Omental fat pad (tissue), 4 donors: Measurements from ENCODE around the gene ASB7. TPM values are rescaled to one million over a fixed set of nuclear protein-coding genes. Genes with fewer than 3 reads are reported as not detected.

Source experiments
- ATAC-seq: fragments of 150-250 bp; one replicate; pipeline ENCODE4 v1.9.1; 2016; ENCODE audit warnings: mild to moderate bottlenecking, moderate library complexity; ENCODE audit not compliant: low FRiP score
- DNase-seq: peaks from one replicate; pipeline ENCODE4 v3.0.0-alpha.2; 2019; ENCODE audit warnings: low spot score
- total RNA-seq, 4 donors: library from RNA; depleted of rRNA; stranded (reverse); fragments of >200 nt; gene quantifications; one replicate each; pipeline ENCODE4 v1.1.0, GENCODE V29; 2016
- TF ChIP-seq, protein P1 (sequence below), 3 donors: fragments of 450-650 bp; IDR thresholded peaks; one replicate each; pipeline ENCODE4 v1.5.1; 2016 to 2017; ENCODE audit warnings: antibody characterized with exemption in 3 of 3, mild to moderate bottlenecking in 3 of 3, moderate library complexity in 2 of 3

The ASB7 gene
- total RNA-seq, 4 donors from 2014 or later, result 9.8 to 13.6 (median 11.1) TPM

- DNase-seq (no peak), ATAC-seq (no peak)
- TF ChIP-seq, protein P1, sequence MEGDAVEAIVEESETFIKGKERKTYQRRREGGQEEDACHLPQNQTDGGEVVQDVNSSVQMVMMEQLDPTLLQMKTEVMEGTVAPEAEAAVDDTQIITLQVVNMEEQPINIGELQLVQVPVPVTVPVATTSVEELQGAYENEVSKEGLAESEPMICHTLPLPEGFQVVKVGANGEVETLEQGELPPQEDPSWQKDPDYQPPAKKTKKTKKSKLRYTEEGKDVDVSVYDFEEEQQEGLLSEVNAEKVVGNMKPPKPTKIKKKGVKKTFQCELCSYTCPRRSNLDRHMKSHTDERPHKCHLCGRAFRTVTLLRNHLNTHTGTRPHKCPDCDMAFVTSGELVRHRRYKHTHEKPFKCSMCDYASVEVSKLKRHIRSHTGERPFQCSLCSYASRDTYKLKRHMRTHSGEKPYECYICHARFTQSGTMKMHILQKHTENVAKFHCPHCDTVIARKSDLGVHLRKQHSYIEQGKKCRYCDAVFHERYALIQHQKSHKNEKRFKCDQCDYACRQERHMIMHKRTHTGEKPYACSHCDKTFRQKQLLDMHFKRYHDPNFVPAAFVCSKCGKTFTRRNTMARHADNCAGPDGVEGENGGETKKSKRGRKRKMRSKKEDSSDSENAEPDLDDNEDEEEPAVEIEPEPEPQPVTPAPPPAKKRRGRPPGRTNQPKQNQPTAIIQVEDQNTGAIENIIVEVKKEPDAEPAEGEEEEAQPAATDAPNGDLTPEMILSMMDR (IDR thresholded peaks at IDR 0.05), result no peak
Measured at GRCh38 chr15:100690795-100691158, 88.4 kb downstream of the ASB7 start.

DNA sequence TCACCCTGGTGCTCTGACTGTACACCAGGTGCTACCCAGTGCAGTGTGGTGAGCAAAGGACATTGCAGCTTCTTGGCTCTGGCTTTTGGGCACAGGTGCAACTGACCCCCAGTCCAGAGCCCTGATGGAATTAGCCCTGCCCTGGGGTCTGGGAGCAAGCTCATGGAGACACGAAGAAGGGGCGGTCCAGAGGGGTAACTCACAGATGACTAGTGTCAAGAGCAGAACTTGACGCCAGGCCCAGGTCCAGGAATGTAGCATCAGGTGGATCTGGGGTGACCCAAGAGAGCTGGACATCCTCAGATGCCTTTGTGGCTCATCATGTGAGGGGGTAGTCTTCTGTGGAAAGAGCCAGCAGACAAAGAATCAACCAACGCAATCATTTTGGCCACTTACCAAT is 88.9 kb downstream of the ASB7 start:
- DNase-seq (no peak), ATAC-seq (no peak)
- TF ChIP-seq, protein P1 (IDR thresholded peaks at IDR 0.05), result no peak

GRCh38 chr15:100692246-100692645 is 89.9 kb downstream of the ASB7 start:
- no peak for ATAC-seq
- TF ChIP-seq, protein P1 (IDR thresholded peaks at IDR 0.05), result no peak
- no peak for DNase-seq

GRCh38 chr15:100692671-100693070 is 90.3 kb downstream of the ASB7 start:
- DNase-seq, result no peak
- TF ChIP-seq, protein P1 (IDR thresholded peaks at IDR 0.05), result no peak
- ATAC-seq, result no peak

DNA sequence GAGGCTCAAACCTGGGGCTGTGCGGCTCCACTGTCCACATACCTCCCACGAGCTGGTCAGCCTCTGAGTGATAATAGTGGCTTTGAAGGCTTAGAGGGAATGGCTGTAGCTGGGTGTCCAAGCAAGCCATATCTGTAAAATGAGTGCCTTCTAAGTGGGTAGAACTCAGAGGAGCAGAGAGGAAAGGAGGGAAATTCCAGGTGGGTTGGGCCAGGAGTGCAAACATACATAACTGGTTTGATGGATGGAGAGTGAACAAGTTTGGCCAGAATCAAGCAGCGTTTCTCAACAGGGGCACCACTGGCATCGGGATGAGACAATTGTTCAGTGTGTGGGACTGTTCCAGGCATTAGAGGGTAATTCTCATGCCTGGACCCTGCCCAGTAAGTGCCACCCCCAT is 91.1 kb downstream of the ASB7 start:
- peak; percentile 56 for ATAC-seq
- TF ChIP-seq, protein P1 (IDR thresholded peaks at IDR 0.05), result no peak
- no peak for DNase-seq

DNA sequence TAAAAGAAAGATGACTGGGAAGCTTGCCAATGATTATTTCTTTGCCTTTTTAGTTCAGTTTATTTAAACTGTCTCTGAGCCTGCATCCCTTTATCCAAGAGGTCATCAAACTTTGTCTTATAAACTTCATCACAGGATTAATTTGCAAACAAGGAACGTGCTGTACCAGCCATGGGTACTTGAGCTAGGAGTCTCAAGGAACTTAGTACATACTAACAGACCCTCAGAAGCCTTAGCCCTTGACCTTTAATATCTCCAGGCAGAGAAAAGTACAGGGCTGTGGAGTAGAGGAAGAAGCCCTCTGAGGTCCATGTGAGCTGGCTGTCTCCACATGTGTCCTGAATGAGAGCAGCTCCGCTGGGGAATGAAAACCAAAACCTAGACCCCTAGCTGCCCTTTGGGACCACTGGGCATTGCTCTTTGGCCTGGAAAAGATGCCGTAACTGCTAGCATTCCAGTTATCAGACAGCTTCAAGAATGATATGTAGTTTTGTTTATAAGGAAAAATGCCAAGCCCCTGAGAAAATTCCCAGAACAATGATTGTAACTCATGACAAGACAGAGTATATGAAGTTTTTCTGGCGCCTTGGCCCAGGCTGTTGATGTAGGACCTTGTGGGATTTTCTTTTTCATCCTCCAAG is 92.1 kb downstream of the ASB7 start:
- DNase-seq, result no peak
- ATAC-seq, result peak; percentile 76
- TF ChIP-seq, protein P1 (IDR thresholded peaks at IDR 0.05), result no peak

DNA sequence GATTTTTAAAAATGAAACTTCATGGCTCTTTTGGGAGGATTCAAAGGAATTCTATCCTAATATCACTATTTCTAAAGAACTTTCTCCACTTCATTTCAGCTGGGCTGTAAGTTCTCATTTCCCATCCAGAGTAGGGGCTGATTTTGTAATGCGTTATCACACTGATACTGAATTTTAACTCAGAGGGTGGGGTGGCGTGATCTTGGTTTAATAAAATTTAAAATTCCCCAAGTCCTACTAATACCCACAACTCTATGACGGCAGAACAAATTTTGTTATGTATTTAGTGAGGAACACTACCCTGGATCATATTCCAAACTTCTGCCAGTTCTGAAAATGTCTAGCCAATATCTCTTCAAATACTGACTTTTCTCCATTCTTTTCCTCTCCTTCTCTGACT is 92.7 kb downstream of the ASB7 start:
- TF ChIP-seq, protein P1 (IDR thresholded peaks at IDR 0.05), result no peak
- peak; percentile 71 for ATAC-seq

More for the DNA sequence above, 92.7 kb downstream of the ASB7 start:
- no peak for DNase-seq
